ENCODE measurements around the gene CRYL1.

Gene CRYL1

DNA sequence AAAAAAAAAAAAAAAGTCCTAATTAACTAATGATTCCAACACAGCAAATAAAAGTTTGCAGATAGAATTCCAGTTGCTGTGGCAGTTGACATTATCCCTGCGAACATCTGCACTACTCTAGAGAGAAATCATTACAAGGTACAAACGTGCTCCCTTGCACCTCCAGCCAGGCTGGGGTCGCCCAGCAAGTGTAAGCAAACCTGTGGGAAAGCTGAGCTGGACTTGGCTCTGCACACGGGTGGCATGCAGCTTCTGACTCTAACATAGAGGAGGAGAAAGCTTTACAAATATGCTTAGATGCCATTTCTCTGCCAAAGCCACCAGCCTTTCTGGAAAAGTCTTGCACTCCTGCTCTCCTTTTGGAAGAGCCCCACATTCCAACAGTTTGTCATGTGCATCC is 103.3 kb downstream of the CRYL1 start:
- no peak for DNase-seq (ENCODE audit: low read depth)

DNA sequence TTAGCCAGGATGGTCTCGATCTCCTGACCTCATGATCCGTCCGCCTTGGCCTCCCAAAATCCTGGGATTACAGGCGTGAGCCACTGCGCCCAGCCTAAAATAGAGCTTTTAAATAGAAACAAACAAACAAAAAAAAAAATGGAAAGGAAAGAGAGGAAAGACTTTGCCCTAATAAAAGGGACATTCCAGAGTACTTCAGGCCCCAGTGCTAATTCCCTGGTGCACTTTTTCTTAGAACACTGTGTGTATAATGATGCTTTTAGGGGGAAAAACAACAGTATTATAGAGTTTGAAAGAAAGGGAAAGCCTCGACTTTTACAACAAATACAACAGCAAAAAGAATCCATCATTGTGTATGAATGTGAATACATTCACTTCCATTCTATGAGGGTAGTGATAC is 104.7 kb downstream of the CRYL1 start:
- DNase-seq (ENCODE audit: low read depth) = no peak

DNA sequence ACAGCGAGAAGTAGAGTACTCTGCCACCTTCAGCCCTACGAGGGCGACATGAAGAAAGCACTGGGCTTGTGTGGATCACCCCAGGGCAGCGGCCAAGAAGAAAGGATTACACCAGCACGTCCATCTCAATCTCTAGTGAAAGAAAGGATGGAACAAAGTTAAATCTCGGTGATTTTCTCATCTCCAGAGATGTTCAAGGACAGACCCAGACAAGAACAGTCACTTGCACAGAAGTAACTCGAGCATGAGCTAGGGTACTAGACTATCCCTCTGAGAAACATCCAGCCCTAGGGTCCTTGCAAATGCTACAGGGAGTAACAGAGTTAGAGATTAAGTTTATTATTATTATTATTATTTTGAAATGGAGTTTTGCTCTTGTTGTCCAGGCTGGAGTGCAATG is 106.7 kb downstream of the CRYL1 start:
- DNase-seq (ENCODE audit: low read depth) = no peak

DNA sequence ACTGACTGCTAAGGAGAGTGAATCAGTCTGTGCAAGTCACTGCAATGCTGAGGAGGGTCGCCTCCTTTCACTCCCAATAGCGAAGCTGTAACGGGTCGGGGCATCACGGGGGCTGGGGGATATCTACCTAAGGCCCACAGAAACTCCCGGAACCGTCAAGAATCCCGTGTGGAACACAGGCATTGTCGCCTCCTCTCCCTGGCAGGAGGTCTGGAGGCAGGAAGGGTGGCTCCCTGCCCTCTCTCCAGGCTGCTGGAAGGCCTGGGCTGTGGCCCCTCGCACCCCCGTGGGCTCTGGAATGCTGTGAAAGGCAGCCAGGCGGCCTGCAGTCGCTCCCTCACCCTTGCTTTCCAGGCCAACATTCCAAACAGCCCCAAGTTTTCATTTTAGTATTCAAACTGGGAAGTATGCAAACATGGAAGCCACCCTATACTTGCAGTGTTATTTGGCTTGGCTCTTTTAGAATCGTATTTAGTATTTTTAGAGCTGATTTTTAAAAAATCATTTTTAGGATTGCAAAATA is 109.4 kb downstream of the CRYL1 start:
- DNase-seq (ENCODE audit: low read depth) = no peak

DNA sequence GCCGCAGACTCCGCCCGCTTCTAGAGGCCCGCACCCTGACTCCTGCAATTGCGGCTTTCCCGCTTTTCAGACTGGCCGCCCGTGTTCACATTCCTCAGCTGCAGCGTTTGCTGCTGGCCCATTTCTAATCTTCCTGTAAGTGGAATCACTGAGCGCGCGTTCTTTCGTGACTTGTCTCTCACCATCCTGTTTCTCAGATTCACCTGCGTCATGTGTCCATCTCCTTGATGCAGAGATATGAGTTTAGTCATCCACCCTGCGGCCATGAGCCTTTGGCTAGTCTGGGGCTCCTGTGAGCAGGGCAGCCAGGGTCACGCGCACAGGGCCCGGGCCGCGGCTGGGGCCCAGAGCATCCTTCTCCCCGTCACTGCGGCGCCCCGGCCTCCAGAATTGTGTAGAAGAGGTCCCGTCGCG is 110.0 kb downstream of the CRYL1 start:
- DNase-seq (ENCODE audit: low read depth) = no peak

DNA sequence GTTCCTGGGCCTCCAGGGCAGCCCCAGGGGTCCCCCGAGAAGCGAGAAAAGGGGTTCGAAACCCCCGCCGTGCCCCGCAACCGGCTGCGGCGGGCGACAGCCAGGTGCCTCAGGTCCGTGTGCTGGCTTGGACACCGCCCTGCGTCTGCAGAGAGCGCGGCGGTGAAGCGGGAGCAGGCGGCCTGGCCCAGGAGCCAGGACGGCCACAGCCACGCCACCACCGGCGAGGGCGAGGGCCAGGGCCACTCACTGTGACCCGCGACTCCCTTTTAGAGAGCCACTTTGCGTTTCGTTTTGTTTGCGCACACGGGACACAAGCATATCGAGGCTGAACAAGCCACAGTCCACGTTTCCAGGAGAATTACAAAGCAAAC is 110.4 kb downstream of the CRYL1 start:
- no peak for DNase-seq (ENCODE audit: low read depth)

DNA sequence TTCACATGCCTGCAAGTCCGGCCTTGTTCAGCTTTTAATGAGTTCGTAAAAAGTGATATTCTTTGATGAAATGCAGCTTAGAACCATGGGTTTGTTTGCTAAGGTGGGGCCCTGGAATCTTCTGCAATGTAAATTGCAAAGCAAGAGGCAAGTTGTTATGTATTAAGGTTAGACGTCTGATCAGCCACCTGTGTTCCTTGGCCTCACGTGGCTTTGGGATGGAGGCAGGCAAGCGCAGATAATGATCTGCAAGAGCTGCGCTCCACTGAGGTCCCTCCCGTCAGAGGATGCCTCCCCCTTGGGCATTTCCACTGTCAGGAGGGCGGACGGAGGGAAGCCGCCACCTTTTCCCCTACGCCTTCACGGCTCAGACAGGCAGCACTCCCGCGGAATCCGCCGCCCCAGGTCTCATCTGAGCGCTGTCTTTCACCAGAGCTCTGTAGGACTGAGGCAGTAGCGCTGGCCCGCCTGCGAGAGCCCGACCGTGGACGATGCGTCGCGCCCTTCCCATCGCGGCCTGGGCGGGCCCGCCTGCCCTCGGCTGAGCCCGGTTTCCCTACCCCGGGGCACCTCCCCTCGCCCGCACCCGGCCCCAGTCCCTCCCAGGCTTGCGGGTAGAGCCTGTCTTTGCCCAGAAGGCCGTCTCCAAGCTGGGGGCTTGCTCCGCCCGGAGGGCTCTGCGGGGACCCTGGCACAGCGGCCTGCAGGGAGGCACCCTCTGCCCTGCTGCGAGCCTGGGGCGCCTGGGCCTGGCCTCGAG is 110.9 kb downstream of the CRYL1 start:
- no peak for DNase-seq (ENCODE audit: low read depth)

DNA sequence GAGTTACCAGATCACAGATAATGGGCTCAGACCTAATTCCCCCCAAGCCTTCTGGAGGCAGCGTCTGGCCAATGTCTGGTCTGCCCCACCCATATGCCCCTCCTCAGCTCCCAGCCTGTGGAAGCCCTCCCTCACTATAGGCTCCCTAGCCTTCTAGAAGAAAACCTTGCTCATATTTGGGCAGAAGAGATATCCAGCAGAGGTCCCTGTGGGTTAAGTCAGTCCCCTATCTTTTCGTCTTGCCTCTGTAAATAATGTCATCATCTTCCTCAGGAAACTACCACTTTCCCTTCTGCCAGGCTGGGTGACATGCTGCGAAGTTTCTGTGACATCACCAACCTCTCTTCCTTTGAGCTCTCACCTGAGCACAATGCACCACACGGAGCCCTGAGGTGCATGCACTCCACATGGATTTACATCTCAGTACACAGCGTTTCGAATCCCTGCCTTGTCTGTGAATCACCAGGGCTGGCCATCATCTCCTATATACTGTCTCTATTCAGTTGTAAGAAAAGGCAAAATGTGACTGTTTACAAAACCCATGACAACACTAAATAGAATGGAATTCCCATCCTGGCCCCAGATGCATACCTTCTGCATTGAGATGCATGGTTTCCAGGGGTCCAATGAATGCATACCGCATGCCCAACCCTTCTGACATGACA is 112.8 kb downstream of the CRYL1 start:
- no peak for DNase-seq (ENCODE audit: low read depth)

DNA sequence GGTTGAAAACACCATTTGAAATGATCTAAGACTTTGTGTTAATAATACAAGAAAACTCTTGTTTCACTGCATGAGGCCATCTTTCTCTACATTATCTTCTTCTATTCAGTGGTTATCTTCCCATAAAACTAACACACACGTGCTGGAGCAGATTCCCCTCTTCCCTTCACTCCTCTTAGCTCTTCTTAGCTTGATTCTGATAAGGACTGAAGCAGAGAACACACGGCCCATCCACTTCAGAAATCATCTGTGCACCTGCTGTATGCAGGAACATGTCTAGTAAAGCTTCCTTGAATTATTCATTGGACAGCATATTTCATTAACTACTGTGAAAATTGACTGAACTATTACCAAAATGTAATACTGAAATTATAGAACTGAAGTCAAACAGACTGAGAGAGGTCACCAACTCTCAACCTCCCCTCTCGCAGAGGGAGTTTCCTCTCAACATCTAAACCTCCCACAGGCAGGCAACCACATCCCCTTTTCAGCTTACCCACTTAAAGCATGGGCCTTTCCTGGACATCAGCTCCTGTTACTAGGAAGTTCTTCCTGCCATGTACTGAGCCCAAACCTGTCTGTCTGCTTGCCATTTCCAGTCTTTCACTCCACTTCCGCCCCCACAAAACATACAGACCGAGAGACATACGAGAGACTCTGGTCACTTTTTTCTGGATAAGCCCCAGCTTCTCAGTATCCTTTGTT is 113.9 kb downstream of the CRYL1 start:
- peak; percentile 7 for DNase-seq (ENCODE audit: low read depth)

DNA sequence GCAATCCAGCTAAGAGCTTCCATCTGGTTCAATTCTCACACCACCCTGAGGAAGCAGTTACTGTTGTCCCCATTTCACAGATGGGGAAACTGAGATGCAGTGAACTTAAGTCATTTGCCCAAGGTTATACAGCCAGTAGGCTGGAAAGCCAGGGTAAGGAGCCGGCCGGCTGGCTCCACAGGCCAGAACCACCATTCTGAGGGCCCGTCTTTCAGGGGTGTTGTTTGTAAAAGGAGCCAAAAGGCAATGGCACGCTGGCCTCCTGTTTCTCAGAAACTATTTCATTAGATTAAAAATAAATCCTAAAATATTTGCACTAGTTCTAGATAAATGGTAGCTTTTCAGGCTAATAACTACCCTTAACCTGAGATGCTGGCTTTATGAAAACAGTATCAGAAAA is 114.9 kb downstream of the CRYL1 start:
- no peak for DNase-seq (ENCODE audit: low read depth)

DNA sequence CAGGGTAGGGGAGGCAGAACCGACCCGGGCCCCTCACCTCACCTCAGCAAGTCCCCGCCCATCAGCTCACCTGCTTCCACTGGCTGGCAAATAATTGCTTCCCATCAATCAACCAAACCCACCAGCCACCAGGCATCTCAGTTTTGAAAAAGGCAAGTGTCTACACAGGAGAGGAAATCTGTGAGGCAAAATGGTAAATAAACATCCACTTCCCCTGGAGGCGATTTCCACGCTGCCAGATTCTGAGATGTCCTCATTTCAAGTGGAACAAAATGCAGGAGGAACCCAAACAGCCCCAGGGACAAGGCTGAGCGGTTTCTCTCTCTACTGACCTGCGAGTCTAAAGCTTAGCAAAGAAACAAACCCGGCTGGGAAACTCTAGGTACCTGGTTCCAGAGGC is 117.5 kb downstream of the CRYL1 start:
- no peak for DNase-seq (ENCODE audit: low read depth)

DNA sequence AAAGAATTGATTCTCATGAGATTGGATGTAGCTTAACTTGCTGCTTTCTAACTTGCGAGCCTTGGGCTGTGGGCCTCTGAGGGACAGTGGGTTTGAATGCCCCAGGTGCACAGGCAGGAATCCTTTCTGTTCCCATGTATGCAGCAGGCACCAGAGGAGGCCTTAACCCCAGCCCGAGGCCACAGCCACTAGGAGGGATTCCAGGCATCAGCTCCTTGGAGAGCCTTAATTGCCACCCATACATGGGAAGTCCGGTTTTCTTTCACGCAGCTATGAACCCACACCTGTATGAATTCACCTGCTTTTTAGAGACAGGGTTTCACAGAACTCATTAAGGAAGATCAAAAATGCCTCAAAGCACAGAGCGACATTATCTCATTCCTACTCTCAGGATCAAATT is 117.9 kb downstream of the CRYL1 start:
- no peak for DNase-seq (ENCODE audit: low read depth)

DNA sequence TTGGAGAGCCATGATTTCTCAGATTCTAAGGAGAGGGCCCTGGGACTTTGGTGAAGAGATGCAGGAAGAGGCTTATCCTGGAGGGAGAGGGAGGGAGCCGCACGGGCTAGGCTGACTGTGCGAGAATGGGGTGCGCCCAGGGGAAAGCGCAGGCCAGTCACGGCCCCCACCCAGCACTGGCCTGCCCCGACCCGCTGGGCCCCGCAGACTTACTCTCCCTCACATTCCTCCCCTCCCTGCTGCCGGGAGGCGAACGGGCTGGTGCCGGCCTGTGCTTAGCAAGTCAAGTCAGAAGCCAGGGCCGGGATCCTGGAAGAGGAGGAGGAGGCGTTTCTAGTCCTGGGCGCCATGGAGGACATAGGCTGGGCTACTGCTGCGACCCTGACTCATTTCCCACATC is 120.0 kb downstream of the CRYL1 start:
- DNase-seq (ENCODE audit: low read depth) = no peak

DNA sequence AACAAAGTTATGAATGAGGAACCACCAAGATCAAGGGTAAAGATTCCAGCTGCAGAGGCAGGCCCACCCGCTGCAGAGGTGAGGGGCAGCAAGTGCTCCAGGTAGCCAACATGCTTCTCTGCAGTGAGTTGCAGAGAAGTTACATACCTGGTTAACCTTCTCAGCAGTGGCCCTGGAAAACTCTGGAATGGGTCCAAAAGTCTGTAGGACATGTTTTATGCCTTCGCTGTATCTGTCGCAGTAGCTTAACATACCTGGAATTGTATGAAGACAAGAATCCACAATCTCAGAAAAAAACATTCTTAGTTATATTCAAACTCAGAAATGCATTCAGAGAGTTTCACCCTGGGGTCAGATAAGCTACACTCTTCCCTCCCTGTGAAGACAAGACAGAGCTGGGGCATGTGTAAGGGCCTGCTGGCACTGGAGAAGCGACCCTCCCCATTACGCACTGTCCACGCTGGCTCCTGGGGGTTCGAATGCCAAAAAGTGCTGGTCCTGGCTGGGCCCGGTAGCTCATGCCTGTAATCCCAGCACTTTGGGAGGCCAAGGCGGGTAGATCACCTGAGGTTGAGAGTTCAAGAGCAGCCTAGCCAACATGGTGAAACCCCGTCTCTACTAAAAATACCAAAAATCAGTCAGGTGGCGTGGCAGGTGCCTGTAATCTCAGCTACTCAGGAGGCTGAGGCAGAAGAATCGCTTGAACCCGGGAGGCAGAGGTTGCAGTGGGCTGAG is 121.0 kb downstream of the CRYL1 start:
- DNase-seq (ENCODE audit: low read depth) = no peak

DNA sequence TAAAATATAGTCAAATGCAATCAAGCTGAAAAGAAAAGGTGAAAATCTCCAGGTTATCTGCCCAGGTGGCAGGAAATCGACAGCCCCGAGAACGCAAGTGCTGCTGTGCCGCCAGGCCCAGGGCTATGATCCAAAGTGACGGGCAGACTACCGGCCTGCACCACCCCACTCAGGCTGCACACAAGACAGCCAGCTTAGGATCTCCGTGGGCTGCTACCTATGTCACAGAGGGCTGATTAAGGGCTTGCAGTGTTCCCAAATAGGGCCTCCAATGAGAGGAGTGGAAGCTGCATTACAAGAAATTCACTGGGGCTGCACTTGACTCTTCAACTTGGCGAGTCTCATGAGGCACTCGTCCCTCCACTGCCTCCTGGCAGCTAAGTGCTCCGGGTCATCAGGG is 121.8 kb downstream of the CRYL1 start:
- no peak for DNase-seq (ENCODE audit: low read depth)

DNA sequence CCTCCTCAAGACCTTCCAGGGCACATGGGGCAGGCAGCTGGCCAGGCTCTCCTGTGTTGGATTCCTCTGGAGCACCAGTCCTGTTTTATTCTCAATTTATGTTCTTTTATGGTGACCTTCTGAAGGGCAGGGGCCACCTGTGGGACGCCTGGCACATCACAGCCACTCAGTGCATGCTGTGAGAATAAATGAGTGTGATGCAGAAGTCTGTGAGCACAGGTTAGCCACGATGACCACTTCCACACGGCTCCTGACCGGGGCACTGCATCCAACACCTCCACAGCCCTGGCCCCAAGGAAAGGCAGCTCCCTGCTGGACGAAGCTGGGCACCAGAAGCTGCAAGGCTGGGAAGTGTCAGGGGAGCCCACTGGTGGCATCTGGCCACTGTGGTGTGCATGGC is 122.8 kb downstream of the CRYL1 start:
- DNase-seq (ENCODE audit: low read depth) = no peak

DNA sequence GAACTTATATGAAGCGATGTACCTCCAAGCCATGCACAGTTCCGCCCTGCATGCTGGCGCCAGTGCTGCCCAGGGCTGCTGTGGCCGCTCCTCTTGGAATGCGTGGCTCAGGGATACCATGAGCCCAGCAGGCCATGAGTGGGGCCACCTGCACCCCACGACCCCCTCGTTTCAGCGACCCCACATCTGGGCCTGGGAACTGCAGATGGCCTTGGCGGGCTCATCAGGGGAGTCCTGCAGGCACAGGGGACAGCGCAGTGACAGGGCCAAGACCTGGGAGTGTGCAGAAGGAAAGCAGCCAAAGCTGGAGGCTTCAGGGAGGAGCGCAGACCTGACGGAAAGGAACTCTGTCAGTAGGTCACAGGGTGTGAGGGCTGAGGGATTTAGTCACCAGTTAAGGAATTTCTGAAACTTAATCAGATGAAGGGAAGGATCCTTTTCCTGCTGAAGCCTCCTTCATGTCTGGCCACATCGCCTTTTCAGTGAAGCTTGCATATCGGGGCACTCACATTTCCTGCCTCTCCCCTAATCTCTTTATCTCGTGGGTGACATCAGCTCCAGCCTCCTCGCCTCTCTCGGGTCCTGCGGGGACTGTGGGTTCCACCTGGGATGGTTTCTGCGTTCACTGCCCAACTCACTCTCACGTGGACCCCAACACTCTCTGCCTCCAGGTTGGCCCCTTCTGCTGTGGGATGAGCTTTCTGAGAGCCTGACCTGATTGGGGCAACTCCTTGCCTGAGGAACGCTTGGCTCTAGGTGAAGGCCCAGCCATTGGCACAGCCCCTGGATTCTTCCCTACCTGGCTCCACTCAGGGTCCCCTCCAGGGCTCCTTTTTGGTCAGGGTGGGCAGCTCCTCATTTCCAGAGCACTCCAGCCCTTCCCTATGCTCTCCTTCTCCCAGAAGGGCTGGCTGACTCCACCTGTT is 123.5 kb downstream of the CRYL1 start:
- DNase-seq (ENCODE audit: low read depth) = no peak

DNA sequence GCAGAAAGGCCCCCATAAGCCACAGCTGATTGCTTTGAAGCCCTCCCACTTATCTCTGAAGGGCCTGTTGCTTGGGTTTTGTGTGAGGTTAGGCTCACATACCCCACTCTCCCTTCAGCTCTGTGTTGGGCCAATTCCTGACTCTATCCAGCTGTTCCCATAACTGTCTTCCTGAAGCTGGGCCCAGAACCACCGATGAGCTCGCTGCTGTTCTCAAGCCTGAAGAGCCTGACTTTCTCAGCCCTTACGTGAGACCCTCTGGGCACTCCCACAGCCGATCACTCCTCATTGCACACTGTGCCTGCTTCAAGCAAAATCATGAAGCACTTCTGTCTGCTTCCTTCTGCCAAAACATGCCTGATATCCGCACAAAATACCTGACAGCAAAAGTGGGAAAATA is 124.1 kb downstream of the CRYL1 start:
- DNase-seq (ENCODE audit: low read depth) = no peak

DNA sequence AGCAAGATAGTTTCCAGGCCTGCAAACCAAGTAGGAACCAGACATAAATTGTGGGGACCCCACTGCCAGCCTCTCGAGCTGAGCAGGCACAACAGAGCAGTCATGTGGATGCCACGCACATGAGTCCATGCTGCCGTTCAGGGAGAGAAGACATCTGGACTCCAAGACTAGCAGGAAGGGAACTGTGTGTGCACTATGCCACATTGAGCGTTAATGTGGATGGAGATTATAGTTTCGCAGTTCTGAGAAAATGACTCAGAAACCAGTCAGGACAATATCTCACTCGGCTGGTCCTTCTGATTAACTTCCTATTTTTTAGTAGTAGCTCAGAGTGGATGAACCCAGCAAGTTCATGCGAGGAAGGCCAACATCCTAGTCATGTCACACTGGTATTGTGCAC is 124.9 kb downstream of the CRYL1 start:
- DNase-seq (ENCODE audit: low read depth) = no peak

DNA sequence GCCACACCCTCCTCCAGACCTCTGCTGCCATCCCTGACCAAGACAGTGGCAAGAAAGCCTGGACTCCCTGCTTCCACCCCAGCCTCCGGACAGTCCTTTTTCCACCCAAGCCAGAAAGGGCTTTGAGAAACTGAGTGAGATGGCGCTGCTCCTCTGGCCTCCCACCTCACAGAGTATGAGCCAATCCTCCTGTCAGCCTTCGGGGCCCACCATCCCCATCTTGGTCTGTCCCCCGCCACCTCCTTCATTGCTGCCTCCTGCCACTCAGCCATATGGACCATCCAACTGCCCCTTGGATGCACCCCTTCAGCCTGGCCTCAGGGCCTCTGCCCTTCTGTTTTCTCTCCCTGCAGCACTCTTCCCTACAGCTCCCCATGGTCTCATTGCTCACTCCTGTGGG is 125.7 kb downstream of the CRYL1 start:
- DNase-seq (ENCODE audit: low read depth) = no peak

DNA sequence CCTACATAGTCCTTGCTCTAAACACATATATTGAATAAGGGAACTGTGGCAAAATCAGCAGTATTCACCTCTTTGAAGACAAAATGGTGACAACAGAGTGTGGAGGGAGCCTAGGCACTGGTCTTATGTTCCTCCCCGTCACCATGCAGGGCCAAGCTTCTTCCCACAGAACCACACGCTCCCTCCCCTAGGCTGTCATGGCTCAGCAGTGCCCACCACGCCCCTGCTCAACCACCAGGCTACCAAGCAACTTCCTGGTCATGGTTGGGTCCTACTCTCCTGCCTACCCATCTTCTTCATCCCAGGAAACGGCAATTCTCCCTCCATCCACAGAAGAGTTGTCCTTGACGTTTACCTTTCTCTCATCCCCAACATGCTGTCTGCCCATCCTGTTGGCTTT is 126.1 kb downstream of the CRYL1 start:
- no peak for DNase-seq (ENCODE audit: low read depth)
